Vagina (tissue), 2 donors: ENCODE measurements around the gene FXN. TPM values are rescaled to one million over a fixed set of nuclear protein-coding genes. Genes with fewer than 3 reads are reported as not detected.

Source experiments
- DNase-seq, 2 donors: peaks; one replicate each; pipeline ENCODE4 v3.0.0-alpha.2; 2017; ENCODE audit errors: extremely low spot score in 2 of 2
- H3K27ac ChIP-seq: fragments of 200-600 bp; sonication (generic); one replicate; pipeline ENCODE4 v1.5.1; 2019
- H3K27me3 ChIP-seq: fragments of 200-600 bp; sonication (generic); one replicate; pipeline ENCODE4 v1.5.1; 2019
- H3K36me3 ChIP-seq, 2 donors: fragments of 200-600 bp; sonication (generic); one replicate each; pipeline ENCODE4 v1.5.1; 2017 to 2019
- H3K4me1 ChIP-seq: fragments of 200-600 bp; sonication (generic); one replicate; pipeline ENCODE4 v1.5.1; 2019
- H3K4me3 ChIP-seq, 2 donors: fragments of 200-600 bp; sonication (generic); 1 replicate in 1 of 2; 2 replicates in 1 of 2; pipeline ENCODE4 v1.5.1; 2016 to 2019
- H3K9me3 ChIP-seq: fragments of 200-600 bp; sonication (generic); one replicate; pipeline ENCODE4 v1.5.1; 2019
- CTCF ChIP-seq, 3 experiments: fragments of 450-650 bp in 2 of 3; fragments of 200-600 bp in 1 of 3; sonication (generic) in 1 of 3; IDR thresholded peaks; one replicate each; pipeline ENCODE4 v1.5.1; 2017 to 2019; ENCODE audit warnings: antibody characterized with exemption in 3 of 3, mild to moderate bottlenecking in 2 of 3, moderate library complexity in 2 of 3
- POLR2A ChIP-seq, 2 donors: fragments of 450-650 bp; IDR thresholded peaks; one replicate each; pipeline ENCODE4 v1.6.1; 2017; ENCODE audit warnings: antibody characterized with exemption in 2 of 2, mild to moderate bottlenecking in 2 of 2, moderate library complexity in 2 of 2
- POLR2AphosphoS5 ChIP-seq, 2 donors: sonication (generic); formaldehyde crosslinking; IDR thresholded peaks; one replicate each; pipeline ENCODE4 v1.9.0; 2017; ENCODE audit warnings: antibody characterized with exemption in 2 of 2, mild to moderate bottlenecking in 2 of 2, low read depth in 1 of 2; ENCODE audit not compliant: insufficient read depth in 1 of 2
- intact Hi-C: fragments of 100-400 bp; cut with DNase I; formaldehyde crosslinking; loops from one replicate; pipeline ENCODE4 v1.15.1; 2023
- total RNA-seq: library from RNA; depleted of rRNA; stranded (reverse); fragments of >200 nt; gene quantifications from one replicate; pipeline ENCODE4 v1.2.3, GENCODE V29; 2016

The FXN gene
- total RNA-seq, 1 donor from 2014 or later, result 11.8 TPM

GRCh38 chr9:69120380-69121154, 85.0 kb downstream of the FXN start:
- no peak for DNase-seq
- intact Hi-C loops, result no loop called here
- Histone ChIP-seq H3K36me3 (no peaks in the 10 kb centered on the region), H3K4me1 (peaks cover 17% of the 10 kb centered on the region), H3K9me3 (no peaks in the 10 kb centered on the region), H3K27ac (peak overlapping the region; percentile 80), H3K4me3 (peak overlapping the region; percentile 52 to 93), H3K27me3 (no peaks in the 10 kb centered on the region)
- TF ChIP-seq CTCF (IDR thresholded peaks at IDR 0.05), result no peak
- TF ChIP-seq POLR2AphosphoS5 (IDR thresholded peaks at IDR 0.05; ENCODE audit: insufficient read depth in 1 of 2, low read depth in 1 of 2), result peak; percentile 15 to 60

- intact Hi-C loops, result no loop called here
- DNase-seq, result no peak
Measured at GRCh38 chr9:69121155-69122081, 85.9 kb downstream of the FXN start.

GRCh38 chr9:69122082-69122548, 86.6 kb downstream of the FXN start:
- no peaks in the 10 kb centered on the region for H3K9me3 ChIP-seq
- H3K4me1 ChIP-seq, result peaks cover 17% of the 10 kb centered on the region
- peak overlapping the region; percentile 52 to 93 for H3K4me3 ChIP-seq
- intact Hi-C loops, result no loop called here
- TF ChIP-seq POLR2AphosphoS5 (IDR thresholded peaks at IDR 0.05; ENCODE audit: insufficient read depth in 1 of 2, low read depth in 1 of 2), result no peak
- TF ChIP-seq CTCF (IDR thresholded peaks at IDR 0.05), result no peak
- TF ChIP-seq POLR2A (IDR thresholded peaks at IDR 0.05), result no peak
- H3K27ac ChIP-seq, result peak overlapping the region; percentile 80
- H3K27me3 ChIP-seq, result no peaks in the 10 kb centered on the region
- no peak for DNase-seq
- H3K36me3 ChIP-seq, result no peaks in the 10 kb centered on the region

More at GRCh38 chr9:69121155-69122081, 85.9 kb downstream of the FXN start:
- Histone ChIP-seq H3K27ac (peak overlapping the region; percentile 80), H3K27me3 (no peaks in the 10 kb centered on the region), H3K4me1 (peaks cover 17% of the 10 kb centered on the region), H3K36me3 (no peaks in the 10 kb centered on the region), H3K4me3 (peak overlapping the region; percentile 52 to 93), H3K9me3 (no peaks in the 10 kb centered on the region)
- TF ChIP-seq POLR2A (IDR thresholded peaks at IDR 0.05) (no peak), POLR2AphosphoS5 (IDR thresholded peaks at IDR 0.05; ENCODE audit: insufficient read depth in 1 of 2, low read depth in 1 of 2) (no peak), CTCF (IDR thresholded peaks at IDR 0.05) (no peak)

- no peaks in the 10 kb centered on the region for H3K36me3 ChIP-seq
- intact Hi-C loops, result no loop called here
- TF ChIP-seq POLR2AphosphoS5 (IDR thresholded peaks at IDR 0.05; ENCODE audit: insufficient read depth in 1 of 2, low read depth in 1 of 2) (peak in 1 of 2 donors; percentile 41), POLR2A (IDR thresholded peaks at IDR 0.05) (no peak)
- no peak for DNase-seq
- peak overlapping the region; percentile 52 to 93 for H3K4me3 ChIP-seq
- H3K27ac ChIP-seq, result peak overlapping the region; percentile 80
- peaks cover 17% of the 10 kb centered on the region for H3K4me1 ChIP-seq
- H3K9me3 ChIP-seq, result no peaks in the 10 kb centered on the region
- no peaks in the 10 kb centered on the region for H3K27me3 ChIP-seq
Measured at GRCh38 chr9:69122549-69123141, 87.1 kb downstream of the FXN start.
